ENCODE measurements around the gene CDK12.

Gene CDK12

DNA sequence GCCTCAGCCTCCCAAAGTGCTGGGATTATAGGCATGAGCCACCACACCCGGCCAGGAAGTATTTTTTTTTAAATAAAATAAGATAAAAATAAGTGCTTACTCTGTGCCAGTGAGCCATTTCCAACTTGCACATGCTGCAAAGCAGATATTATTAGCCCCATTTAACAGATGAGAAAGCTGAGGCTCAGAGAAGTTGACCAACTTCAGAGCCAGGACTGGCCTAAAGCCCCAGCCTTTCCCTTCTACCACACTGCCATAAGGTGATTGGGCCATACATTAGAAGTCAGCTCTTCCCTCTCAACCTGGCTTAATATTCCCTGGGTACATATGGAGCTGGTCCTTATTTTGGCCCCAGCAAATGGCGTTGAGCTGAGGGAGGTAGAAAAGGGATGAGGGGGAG is 121.4 kb downstream of the CDK12 start:
- DNase-seq (ENCODE audit: low spot score) = no peak

All from D341Med (cell line).